ENCODE results near the gene FRAS1. TPM values are rescaled to one million over a fixed set of nuclear protein-coding genes. Genes with fewer than 3 reads are reported as not detected.
"Not testable (repeated sequence)": the region's sequence is repeated elsewhere in the genome, so short reads cannot be mapped to it uniquely, and the experiment has no call there.

The FRAS1 gene
- total RNA-seq (0.66 and 1.8 TPM in 2 replicates), polyA plus RNA-seq (0.30 and 0.76 TPM in 2 replicates), polyA minus RNA-seq (ENCODE audit: low replicate concordance) (2.0 and 9.1 TPM in 2 replicates)
- 0.20 and 0.62 TPM in 2 replicates for polyA plus RNA-seq (2012)

DNA sequence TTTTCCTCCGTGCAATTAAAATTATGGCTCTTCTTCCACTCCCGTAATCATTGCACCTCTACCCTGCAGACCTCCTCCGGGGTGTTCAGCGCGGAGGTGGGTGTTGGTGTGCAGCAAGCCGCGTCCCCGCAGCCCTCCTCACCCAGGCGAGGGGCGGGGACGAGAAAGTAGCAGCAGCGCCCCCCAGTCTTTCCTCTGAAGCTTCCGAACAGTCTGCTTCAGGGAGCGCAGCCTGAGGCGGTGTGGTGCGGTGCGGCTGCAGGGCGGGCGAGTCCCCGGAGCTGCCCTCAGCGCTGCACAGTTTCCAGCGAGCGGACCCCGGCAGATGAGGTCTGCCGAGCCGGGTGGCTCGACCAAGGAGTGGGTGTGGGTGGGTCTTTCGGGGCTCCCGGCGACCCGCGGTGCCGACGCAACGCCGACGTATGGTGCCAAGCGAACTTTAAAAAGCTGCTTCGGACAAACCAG is at the start of gene FRAS1:
FRAS1 (plus strand) TSS at position 189 of the 465 bp plus-strand sequence. CDS start 687 bp downstream, outside the sequence.
- H2AFZ ChIP-seq (ENCODE audit: low read length) = peak within 1 kb of the TSS; percentile 82
- H3K4me1 ChIP-seq (ENCODE audit: control insufficient read depth, extremely low read depth, insufficient read depth, low read length) = peaks cover 3% of the 10 kb centered on the region
- no peak within 1 kb of the TSS for H3K27ac ChIP-seq (ENCODE audit: insufficient read depth, low read length)
- H3K4me2 ChIP-seq (ENCODE audit: extremely low read depth, insufficient read depth, low read length) = peak within 1 kb of the TSS; percentile 99
- H3K79me2 ChIP-seq (ENCODE audit: control insufficient read depth, insufficient read depth, low read length) = no peaks in the 10 kb centered on the region
- TF ChIP-seq EZH2 (IDR thresholded peaks at IDR 0.05; ENCODE audit: low read length, missing control alignments) = no peak
- TF ChIP-seq, protein P1, sequence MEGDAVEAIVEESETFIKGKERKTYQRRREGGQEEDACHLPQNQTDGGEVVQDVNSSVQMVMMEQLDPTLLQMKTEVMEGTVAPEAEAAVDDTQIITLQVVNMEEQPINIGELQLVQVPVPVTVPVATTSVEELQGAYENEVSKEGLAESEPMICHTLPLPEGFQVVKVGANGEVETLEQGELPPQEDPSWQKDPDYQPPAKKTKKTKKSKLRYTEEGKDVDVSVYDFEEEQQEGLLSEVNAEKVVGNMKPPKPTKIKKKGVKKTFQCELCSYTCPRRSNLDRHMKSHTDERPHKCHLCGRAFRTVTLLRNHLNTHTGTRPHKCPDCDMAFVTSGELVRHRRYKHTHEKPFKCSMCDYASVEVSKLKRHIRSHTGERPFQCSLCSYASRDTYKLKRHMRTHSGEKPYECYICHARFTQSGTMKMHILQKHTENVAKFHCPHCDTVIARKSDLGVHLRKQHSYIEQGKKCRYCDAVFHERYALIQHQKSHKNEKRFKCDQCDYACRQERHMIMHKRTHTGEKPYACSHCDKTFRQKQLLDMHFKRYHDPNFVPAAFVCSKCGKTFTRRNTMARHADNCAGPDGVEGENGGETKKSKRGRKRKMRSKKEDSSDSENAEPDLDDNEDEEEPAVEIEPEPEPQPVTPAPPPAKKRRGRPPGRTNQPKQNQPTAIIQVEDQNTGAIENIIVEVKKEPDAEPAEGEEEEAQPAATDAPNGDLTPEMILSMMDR (conservative IDR thresholded peaks at IDR 0.05 in 1 of 2, IDR thresholded peaks at IDR 0.05 in 1 of 2; ENCODE audit: low read depth in 1 of 2, low read length in 2 of 2) = peak in 1 of 2 donors; percentile 6
- H3K9ac ChIP-seq (ENCODE audit: insufficient read depth, low read length) = no peak within 1 kb of the TSS
- no peaks in the 10 kb centered on the region for H3K9me3 ChIP-seq (ENCODE audit: control insufficient read depth, insufficient read depth, low read depth, low read length)
- peak within 1 kb of the TSS; percentile 55 to 63 (median 62) for H3K4me3 ChIP-seq (replicated peaks in 1 of 4; ENCODE audit: control extremely low read depth in 1 of 4, insufficient read depth in 1 of 4, low read depth in 3 of 4, low read length in 4 of 4)
- DNase-seq (ENCODE audit: low read depth in 2 of 2) = peak; percentile 30 to 47
- no peaks in the 10 kb centered on the region for H3K36me3 ChIP-seq (ENCODE audit: control insufficient read depth, insufficient read depth, low read length)
- no peaks in the 10 kb centered on the region for H4K20me1 ChIP-seq (ENCODE audit: control insufficient read depth, extremely low read depth, insufficient read depth, low read length)
- H3K27me3 ChIP-seq (ENCODE audit: control insufficient read depth, insufficient read depth, low read length) = peaks cover 29% of the 10 kb centered on the region

- not testable (repeated sequence) for H2AFZ ChIP-seq (ENCODE audit: low read length); H3K36me3 ChIP-seq (ENCODE audit: control insufficient read depth, insufficient read depth, low read length); H3K4me2 ChIP-seq (ENCODE audit: extremely low read depth, insufficient read depth, low read length); H3K9me3 ChIP-seq (ENCODE audit: control insufficient read depth, insufficient read depth, low read depth, low read length); H3K9ac ChIP-seq (ENCODE audit: insufficient read depth, low read length); H4K20me1 ChIP-seq (ENCODE audit: control insufficient read depth, extremely low read depth, insufficient read depth, low read length); H3K4me3 ChIP-seq (replicated peaks in 1 of 4; ENCODE audit: control extremely low read depth in 1 of 4, insufficient read depth in 1 of 4, low read depth in 3 of 4, low read length in 4 of 4); H3K4me1 ChIP-seq (ENCODE audit: control insufficient read depth, extremely low read depth, insufficient read depth, low read length); H3K27me3 ChIP-seq (ENCODE audit: control insufficient read depth, insufficient read depth, low read length); H3K27ac ChIP-seq (ENCODE audit: insufficient read depth, low read length); DNase-seq (ENCODE audit: low read depth in 2 of 2); H3K79me2 ChIP-seq (ENCODE audit: control insufficient read depth, insufficient read depth, low read length)
Observed at GRCh38 chr4:78011003-78011402, 46.1 kb upstream of the FRAS1 start.

DNA sequence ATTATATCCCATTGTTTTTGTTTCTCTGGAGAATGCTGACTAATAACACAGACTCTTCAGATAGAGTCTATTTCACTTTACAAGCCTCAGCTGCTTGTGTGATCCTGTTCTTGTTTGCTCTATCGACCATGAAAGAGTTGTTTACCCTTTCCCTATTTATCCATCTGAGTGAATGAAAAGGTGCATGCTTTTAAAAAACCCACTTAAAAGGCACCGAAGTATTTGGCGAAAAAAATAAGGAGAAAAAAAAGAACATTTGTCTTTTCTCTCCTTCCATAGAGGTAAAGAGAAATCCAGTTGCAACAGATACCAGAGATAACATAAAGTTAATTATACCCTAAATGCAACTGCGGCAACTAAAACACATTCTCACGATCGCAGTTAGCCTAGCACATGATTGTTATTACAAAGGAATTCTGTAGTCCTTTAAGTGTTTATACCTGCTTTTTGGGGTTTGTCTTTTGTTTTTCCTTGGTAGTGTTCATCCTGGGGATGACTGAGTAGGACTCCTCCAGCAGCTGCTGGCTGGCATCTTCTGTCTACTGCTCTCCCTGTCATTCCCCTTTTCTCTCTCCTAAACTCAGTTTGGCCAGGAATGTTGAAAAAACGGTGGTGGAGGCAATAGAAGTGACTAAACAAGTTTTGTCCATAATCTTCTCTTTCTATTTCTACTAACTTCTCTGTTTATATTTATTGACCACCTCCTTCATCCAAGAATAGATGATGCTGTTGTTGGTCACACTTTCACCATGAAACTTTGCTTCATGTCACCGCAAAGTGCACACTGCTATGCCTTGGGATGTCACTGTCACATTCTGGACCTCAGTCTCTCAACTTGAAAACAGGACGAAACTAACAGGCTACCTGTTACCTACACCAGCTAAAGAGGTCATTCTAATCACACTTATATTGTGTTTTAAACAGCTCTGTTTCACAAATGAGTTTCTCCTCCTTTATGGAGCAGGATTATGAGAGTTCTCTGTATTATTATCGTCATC is 41.9 kb upstream of the FRAS1 start:
- H2AFZ ChIP-seq (ENCODE audit: low read length) = no peak overlapping the region
- no peaks in the 10 kb centered on the region for H3K36me3 ChIP-seq (ENCODE audit: control insufficient read depth, insufficient read depth, low read length)
- no peak overlapping the region for H3K4me2 ChIP-seq (ENCODE audit: extremely low read depth, insufficient read depth, low read length)
- no peaks in the 10 kb centered on the region for H3K27me3 ChIP-seq (ENCODE audit: control insufficient read depth, insufficient read depth, low read length)
- H3K79me2 ChIP-seq (ENCODE audit: control insufficient read depth, insufficient read depth, low read length) = no peaks in the 10 kb centered on the region
- H4K20me1 ChIP-seq (ENCODE audit: control insufficient read depth, extremely low read depth, insufficient read depth, low read length) = no peaks in the 10 kb centered on the region
- H3K27ac ChIP-seq (ENCODE audit: insufficient read depth, low read length) = no peak overlapping the region
- H3K4me1 ChIP-seq (ENCODE audit: control insufficient read depth, extremely low read depth, insufficient read depth, low read length) = no peaks in the 10 kb centered on the region
- no peaks in the 10 kb centered on the region for H3K9me3 ChIP-seq (ENCODE audit: control insufficient read depth, insufficient read depth, low read depth, low read length)
- no peak overlapping the region for H3K4me3 ChIP-seq (replicated peaks in 1 of 4; ENCODE audit: control extremely low read depth in 1 of 4, insufficient read depth in 1 of 4, low read depth in 3 of 4, low read length in 4 of 4)
- H3K9ac ChIP-seq (ENCODE audit: insufficient read depth, low read length) = no peak overlapping the region
- DNase-seq (ENCODE audit: low read depth in 2 of 2) = no peak
- TF ChIP-seq EZH2 (IDR thresholded peaks at IDR 0.05; ENCODE audit: low read length, missing control alignments) = no peak
- TF ChIP-seq, protein P1 (conservative IDR thresholded peaks at IDR 0.05 in 1 of 2, IDR thresholded peaks at IDR 0.05 in 1 of 2; ENCODE audit: low read depth in 1 of 2, low read length in 2 of 2) = no peak

Data from fibroblast of lung (primary cell).